ENCODE measurements around the gene OGFOD3. TPM values are rescaled to one million over a fixed set of nuclear protein-coding genes. Genes with fewer than 3 reads are reported as not detected.

Gene OGFOD3
- total and polyA plus RNA-seq, 9 of the 15 experiments (the other 6 are each of a cell fraction or from before 2014, with no cell fraction given), result 0.69 to 44.7 (median 18.9) TPM

GRCh38 chr17:82418001-82418986 is at the start of gene OGFOD3, which contains the start of gene HEXD (continued):
- no peak for TF ChIP-seq NR0B1 (IDR thresholded peaks at IDR 0.05; ENCODE audit: partially characterized antibody)
- TF ChIP-seq ZC3H11A (IDR thresholded peaks at IDR 0.05; ENCODE audit: low read depth, low read length), result no peak
- TF ChIP-seq KDM5B (IDR thresholded peaks at IDR 0.05; ENCODE audit: insufficient replicate concordance, low read depth, low read length), result peak; percentile 66
- peak; percentile 77 for TF ChIP-seq ZNF395 (CRISPR knock-in tag; IDR thresholded peaks at IDR 0.05)
- TF ChIP-seq SMAD2 (IDR thresholded peaks at IDR 0.05; ENCODE audit: low read depth, low read length), result no peak
- no peak for TF ChIP-seq ZNF384 (IDR thresholded peaks at IDR 0.05; ENCODE audit: low read depth, low read length)
- no peak for TF ChIP-seq JUN (IDR thresholded peaks at IDR 0.05; ENCODE audit: borderline replicate concordance, low read depth, low read length)
- TF ChIP-seq JUN (CRISPR knock-in tag; IDR thresholded peaks at IDR 0.05; ENCODE audit: borderline replicate concordance), result peak; percentile 57; the same call in 1 of the 2 replicates
- no peak for TF ChIP-seq RAD51 (IDR thresholded peaks at IDR 0.05; ENCODE audit: borderline replicate concordance, low read depth)
- TF ChIP-seq GATAD2A (IDR thresholded peaks at IDR 0.05), result no peak
- TF ChIP-seq ZNF121 (CRISPR knock-in tag; conservative IDR thresholded peaks at IDR 0.05), result no peak
- TF ChIP-seq ZNF280A (IDR thresholded peaks at IDR 0.05; ENCODE audit: low read depth, partially characterized antibody), result no peak
- TF ChIP-seq CGGBP1 (CRISPR knock-in tag; IDR thresholded peaks at IDR 0.05), result no peak
- TF ChIP-seq TAF9B (IDR thresholded peaks at IDR 0.05; ENCODE audit: partially characterized antibody), result no peak
- 0 out of 2 replicates have a peak, but pooled peaks have one; percentile 24 for TF ChIP-seq SOX6 (IDR thresholded peaks at IDR 0.05)
- TF ChIP-seq TAF1 (IDR thresholded peaks at IDR 0.05; ENCODE audit: control insufficient read depth, extremely low read depth, insufficient read depth, low read length, severe bottlenecking), result peak; percentile 75
- no peak for TF ChIP-seq MAFG (tag; conservative IDR thresholded peaks at IDR 0.05)
- no peak for TF ChIP-seq ZNF764 (CRISPR knock-in tag; IDR thresholded peaks at IDR 0.05; ENCODE audit: low read depth)
- TF ChIP-seq YBX1 (IDR thresholded peaks at IDR 0.05), result no peak
- TF ChIP-seq NR1H2 (CRISPR knock-in tag; IDR thresholded peaks at IDR 0.05), result no peak
